GM19467 (cell line): ENCODE results near the gene NUMB.

Source experiments
- ATAC-seq: cut with Tn5 transposase; IDR thresholded peaks from one replicate; pipeline ENCODE4 v1.9.1; 2021; ENCODE audit warnings: mild to moderate bottlenecking, moderate library complexity; ENCODE audit not compliant: unreplicated experiment

The NUMB gene

DNA sequence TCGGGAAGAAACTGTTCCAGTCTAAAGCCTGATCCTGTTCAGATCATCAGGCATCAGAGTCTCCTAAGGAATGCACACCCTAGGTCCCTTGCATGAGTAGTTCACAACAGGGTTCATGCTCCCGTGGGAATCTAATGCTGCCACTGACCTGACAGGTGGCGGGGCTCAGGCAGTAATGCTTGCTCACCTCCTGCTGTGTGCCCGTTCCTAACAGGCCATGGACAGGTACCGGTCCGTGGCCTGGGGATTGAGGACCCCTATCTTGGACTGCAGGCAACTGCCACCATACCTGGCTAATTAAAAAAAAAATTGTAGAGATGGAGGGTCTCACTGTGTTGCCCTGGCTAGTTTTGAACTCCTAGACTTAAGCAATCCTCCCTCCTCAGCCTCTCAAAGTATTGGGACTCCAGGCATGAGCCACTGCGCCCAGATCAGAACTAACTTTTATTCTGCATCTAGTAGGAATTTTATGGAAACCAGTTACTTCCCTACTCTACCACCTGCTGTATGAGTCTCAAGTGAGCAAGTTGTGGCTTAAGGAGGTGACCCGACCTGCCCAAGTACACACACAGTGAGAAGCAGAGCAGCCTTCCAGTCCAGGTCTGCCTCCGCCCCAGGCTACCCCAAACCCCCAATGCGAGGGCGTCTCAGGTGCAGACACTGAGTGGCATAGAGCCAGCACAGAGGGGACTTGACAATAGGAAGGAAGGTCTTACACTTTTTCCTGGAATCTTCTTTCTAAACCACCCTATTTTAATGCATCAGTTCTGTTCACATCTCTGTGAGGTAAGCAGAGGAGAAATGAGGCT, 223.6 kb downstream of the NUMB start:
- no peak for ATAC-seq

DNA sequence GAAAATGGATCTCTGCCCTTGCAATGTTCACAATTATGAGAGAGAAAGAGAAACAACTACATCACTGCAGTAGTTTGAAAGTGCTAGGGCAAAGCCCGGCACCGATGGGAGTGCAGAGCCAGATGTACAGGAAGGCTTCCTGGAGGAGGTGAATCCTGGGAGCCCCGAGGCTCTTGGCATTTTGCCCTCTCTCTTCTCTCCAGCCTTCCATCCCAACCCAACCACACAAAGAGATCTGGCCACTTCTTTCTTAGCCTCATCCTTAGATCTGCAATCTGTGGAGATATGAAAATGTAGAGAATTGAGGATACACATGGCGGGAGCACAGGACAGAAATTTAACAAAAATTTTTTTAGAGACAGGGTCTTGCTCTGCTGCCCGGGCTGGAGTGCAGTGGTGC, 224.3 kb downstream of the NUMB start:
- ATAC-seq: no peak

DNA sequence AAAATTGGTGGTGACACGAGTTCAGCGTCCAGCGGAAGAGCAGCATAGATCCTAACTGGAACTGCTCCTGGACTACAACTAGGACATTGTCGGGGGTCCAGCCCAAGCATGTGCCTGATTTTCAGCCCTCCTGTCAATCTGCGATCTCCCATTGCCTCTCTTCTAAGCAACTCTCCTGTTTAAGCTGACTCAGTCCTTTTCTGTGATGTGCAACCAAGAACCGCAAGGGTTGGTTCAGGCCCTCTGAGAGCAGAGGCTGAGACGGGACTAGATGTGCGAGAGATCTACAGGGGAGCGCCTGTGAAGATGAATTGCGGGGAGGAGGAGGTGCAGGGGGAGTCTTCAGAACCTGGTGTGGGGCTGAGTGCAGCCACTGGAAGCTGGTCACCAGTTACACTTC, 224.8 kb downstream of the NUMB start:
- ATAC-seq: no peak

DNA sequence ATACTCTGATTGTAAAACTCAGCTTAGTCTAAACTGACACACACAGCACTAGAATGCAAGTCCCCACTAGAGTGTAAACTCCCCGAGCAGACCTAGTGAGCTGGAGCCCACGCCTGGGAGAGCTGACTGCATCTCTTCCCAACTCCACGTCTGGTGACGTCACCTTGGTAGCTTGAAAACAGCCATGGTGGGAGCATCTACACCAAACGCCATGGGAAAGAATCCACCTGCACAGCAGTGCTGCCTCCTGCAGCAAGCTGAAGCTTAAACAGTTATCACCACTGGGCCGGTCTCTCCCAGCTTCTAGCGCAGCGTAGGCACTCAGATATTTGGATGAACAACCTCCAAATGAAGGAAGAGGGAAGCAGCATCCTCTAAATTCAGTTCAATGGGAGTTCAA, 225.4 kb downstream of the NUMB start:
- no peak for ATAC-seq

DNA sequence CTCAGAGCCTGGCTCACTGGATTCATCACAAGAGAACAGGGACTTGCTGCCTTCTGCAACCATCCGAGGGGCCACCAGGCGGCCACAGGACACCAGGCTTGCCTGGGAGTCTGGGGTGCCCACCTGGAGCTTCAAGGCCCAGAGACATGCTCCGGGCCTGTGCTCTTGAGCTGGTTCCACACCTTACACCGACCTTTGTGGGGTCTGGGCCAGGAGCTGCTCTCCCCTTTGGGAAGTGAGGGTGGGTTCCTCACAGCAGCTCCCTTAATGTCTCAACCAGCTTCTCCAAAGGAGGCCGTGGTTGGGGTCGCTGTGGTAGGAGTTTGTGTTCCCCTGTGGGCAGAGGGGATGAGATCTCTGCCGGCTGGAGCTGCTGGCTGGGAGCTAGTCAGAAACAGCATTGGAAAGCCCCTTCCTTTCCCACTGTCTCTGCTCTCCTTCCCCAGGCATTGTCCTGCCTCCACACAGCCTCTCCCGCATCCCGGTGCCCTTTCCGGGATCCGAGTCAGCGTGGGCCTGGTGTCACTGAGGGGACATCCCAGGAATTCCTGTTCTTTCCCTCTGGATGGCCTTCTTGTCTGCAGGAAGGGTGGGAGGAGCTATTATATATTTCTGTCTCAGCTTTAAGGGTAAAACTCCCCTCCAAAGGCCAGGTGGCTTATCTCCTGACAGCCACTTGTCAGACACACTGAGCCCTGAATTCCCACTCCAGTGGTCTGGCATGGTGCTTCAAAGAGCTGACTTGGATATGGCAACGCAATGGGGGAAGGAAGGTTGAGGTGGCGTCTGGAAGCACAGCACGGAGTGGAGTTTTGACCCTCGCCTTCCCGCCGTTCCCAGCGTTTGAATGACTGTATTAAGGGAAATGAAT, 226.1 kb downstream of the NUMB start:
- ATAC-seq: no peak

DNA sequence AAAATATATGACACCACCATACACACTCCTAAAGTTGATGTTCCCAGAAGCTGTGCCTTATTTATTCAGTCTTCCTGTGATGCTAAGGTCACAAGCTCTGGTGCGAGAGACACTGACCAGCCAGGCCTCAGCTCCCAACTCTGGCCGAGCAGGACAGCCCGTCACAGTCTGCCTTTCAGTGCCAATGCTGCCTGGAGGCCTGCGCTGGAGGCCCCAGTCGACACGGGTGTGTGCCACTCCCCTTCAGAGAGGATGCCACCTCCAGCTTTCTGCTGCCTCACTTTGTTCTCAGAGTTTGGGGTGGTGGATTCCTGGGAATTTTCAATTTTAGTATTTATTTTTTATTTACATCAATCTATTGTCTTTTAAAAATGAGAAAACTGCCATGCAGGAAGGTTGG, 228.3 kb downstream of the NUMB start:
- ATAC-seq: no peak

DNA sequence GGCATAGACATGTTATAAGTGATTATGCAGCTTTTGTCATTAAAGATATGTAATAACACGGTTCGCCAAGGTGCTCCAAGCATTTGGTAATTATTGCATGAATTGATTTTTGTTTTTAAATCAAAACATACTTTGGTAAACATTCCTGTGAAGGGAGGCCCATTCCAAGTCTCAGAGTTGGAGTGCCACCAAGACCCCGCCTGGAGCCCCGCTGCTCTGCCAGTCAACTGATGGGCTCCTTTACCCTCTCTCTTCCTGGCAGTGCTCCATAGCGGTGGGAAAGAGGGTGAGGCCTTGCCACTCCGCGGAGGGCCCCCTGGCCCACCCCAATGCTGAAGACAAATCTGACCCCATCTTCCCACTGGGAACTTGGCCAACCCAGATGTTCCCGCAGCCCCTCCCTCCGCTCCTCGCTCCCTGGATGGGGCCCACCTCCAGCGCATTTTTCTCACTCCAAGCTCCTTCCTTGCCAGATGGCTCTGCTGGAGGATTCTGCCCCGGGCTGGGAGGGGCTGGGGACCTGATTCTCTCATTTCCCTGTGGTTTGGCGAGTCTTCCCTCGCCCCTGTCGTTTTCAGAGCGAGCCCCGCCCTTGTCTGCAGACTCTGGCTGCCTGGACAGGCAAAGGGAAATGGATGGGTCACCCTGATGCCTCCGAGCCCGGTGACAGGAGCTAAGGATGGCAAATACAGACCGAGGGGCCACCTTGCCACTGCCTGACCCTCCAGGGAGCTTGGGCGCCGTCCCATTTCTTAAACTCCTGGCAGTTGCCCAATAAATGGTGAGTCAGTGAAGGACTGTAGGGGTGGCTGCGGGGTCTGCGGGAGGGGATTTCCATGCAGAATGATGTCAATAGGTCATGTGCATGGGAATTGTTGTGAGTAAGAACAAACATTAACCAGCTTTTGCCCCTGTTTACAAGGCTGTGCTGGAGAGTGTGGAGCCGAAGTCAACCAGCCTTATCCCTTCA, 230.2 kb downstream of the NUMB start:
- ATAC-seq: no peak

DNA sequence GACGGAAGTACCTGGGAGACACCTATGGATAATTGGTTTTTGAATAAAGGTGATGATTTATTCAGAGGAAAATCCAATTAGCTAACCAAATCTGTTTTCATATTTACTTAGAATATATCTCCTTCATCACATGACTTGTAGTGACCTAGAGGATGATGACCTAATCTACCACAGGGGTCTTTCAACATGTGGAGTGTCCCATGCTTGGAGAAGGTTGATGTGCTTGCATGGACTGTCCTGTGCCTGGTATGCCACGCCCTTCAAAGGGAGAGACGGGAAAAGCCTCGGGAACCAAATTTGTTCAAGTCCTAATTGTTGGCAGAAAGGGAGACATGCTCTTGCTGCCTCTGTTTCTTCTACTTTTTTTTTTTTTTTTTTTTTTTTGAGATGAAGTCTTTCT, 232.8 kb downstream of the NUMB start:
- no peak for ATAC-seq
